HG03558 (cell line): Measurements from ENCODE around the gene RMI1.

Experiments used
- ATAC-seq: cut with Tn5 transposase; IDR thresholded peaks from one replicate; pipeline ENCODE4 v1.9.1; 2021; ENCODE audit warnings: moderate number of reproducible peaks; ENCODE audit not compliant: unreplicated experiment; ENCODE audit errors: extremely low read depth

Gene RMI1

GRCh38 chr9:83966209-83966582 lies 14.4 kb upstream of the RMI1 start:
- ATAC-seq = no peak

GRCh38 chr9:83967073-83967472 lies 13.5 kb upstream of the RMI1 start:
- no peak for ATAC-seq

- ATAC-seq = no peak
These were observed 11.0 kb upstream of the RMI1 start for GRCh38 chr9:83969602-83970001.

GRCh38 chr9:83971485-83971884 lies 9.1 kb upstream of the RMI1 start:
- no peak for ATAC-seq

GRCh38 chr9:83972286-83972685 lies 8.3 kb upstream of the RMI1 start:
- no peak for ATAC-seq

GRCh38 chr9:83975300-83975699 lies 5.3 kb upstream of the RMI1 start:
- ATAC-seq = no peak

- ATAC-seq = no peak
These were observed 4.2 kb upstream of the RMI1 start for GRCh38 chr9:83976372-83976771.

GRCh38 chr9:83977196-83977595 lies 3.4 kb upstream of the RMI1 start:
- ATAC-seq = no peak

GRCh38 chr9:83978992-83979811 lies 1.4 kb upstream of the RMI1 start:
- ATAC-seq = no peak

- peak; percentile 72 for ATAC-seq
These were observed 702 bp upstream of the RMI1 start, which contains the start of gene HNRNPK for GRCh38 chr9:83979812-83980394. Gene HNRNPK, minus strand, starts transcription at chr9:83980215. Its CDS starts 1,963 bp downstream, at chr9:83978252.

- ATAC-seq = no peak
These were observed 694 bp downstream of the RMI1 start for GRCh38 chr9:83981126-83981871.

- ATAC-seq = no peak
These were observed 5.6 kb downstream of the RMI1 start for GRCh38 chr9:83986195-83986594.

- ATAC-seq = no peak
These were observed 6.3 kb downstream of the RMI1 start for GRCh38 chr9:83986765-83987401.

GRCh38 chr9:83987402-83987791 lies 6.8 kb downstream of the RMI1 start:
- no peak for ATAC-seq

GRCh38 chr9:83988411-83988810 lies 7.8 kb downstream of the RMI1 start:
- no peak for ATAC-seq

GRCh38 chr9:83991355-83991754 lies 10.8 kb downstream of the RMI1 start:
- no peak for ATAC-seq

GRCh38 chr9:83992407-83992806 lies 11.8 kb downstream of the RMI1 start:
- no peak for ATAC-seq

GRCh38 chr9:83992901-83993300 lies 12.3 kb downstream of the RMI1 start:
- no peak for ATAC-seq

GRCh38 chr9:83996126-83996525 lies 15.5 kb downstream of the RMI1 start:
- ATAC-seq = no peak

- ATAC-seq = no peak
These were observed 18.7 kb downstream of the RMI1 start for GRCh38 chr9:83999141-83999918.
